Measurements from ENCODE around the gene CAPG. TPM values are rescaled to one million over a fixed set of nuclear protein-coding genes. Genes with fewer than 3 reads are reported as not detected.

CAPG gene
- total and polyA plus RNA-seq, 9 of the 15 experiments (the other 6 are each of a cell fraction or from before 2014, with no cell fraction given): 10.6 to 90.4 (median 56.0) TPM

GRCh38 chr2:85354286-85355072, 55.7 kb downstream of the CAPG start, which contains the start of the genes ELMOD3 and RETSAT (continued):
- TF ChIP-seq, protein P1, sequence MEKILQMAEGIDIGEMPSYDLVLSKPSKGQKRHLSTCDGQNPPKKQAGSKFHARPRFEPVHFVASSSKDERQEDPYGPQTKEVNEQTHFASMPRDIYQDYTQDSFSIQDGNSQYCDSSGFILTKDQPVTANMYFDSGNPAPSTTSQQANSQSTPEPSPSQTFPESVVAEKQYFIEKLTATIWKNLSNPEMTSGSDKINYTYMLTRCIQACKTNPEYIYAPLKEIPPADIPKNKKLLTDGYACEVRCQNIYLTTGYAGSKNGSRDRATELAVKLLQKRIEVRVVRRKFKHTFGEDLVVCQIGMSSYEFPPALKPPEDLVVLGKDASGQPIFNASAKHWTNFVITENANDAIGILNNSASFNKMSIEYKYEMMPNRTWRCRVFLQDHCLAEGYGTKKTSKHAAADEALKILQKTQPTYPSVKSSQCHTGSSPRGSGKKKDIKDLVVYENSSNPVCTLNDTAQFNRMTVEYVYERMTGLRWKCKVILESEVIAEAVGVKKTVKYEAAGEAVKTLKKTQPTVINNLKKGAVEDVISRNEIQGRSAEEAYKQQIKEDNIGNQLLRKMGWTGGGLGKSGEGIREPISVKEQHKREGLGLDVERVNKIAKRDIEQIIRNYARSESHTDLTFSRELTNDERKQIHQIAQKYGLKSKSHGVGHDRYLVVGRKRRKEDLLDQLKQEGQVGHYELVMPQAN (IDR thresholded peaks at IDR 0.05; ENCODE audit: borderline replicate concordance): no peak; the same call in 1 of the 2 replicates
- TF ChIP-seq POU5F1 (IDR thresholded peaks at IDR 0.05; ENCODE audit: borderline replicate concordance, low read depth, low read length, partially characterized antibody) (peak; percentile 99), SMARCA4 (IDR thresholded peaks at IDR 0.05) (0 out of 2 replicates have a peak, but pooled peaks have one; percentile 28), NR2C2 (CRISPR knock-in tag; IDR thresholded peaks at IDR 0.05) (0 out of 2 replicates have a peak, but pooled peaks have one; percentile 40), NR2C2 (tag; IDR thresholded peaks at IDR 0.05) (peak; percentile 70), BRD9 (IDR thresholded peaks at IDR 0.05; ENCODE audit: low read depth, partially characterized antibody) (no peak), E2F3 (CRISPR knock-in tag; IDR thresholded peaks at IDR 0.05) (no peak), PREB (CRISPR knock-in tag; IDR thresholded peaks at IDR 0.05) (peak; percentile 35; the same call in 1 of the 2 replicates), FOXM1 (IDR thresholded peaks at IDR 0.05; ENCODE audit: low read depth) (no peak), FOXM1 (CRISPR knock-in tag; IDR thresholded peaks at IDR 0.05; ENCODE audit: low read depth) (no peak), ZBTB9 (CRISPR knock-in tag; IDR thresholded peaks at IDR 0.05) (no peak), CGGBP1 (CRISPR knock-in tag; IDR thresholded peaks at IDR 0.05) (no peak), RUNX1 (IDR thresholded peaks at IDR 0.05; ENCODE audit: low read depth) (no peak), TCFL5 (CRISPR knock-in tag; conservative IDR thresholded peaks at IDR 0.05) (no peak), PHF20 (IDR thresholded peaks at IDR 0.05; ENCODE audit: partially characterized antibody) (peak; percentile 98), ZNF583 (CRISPR knock-in tag; IDR thresholded peaks at IDR 0.05) (peak; percentile 31; the same call in 1 of the 2 replicates), POLR2B (IDR thresholded peaks at IDR 0.05; ENCODE audit: low read depth, partially characterized antibody) (peak; percentile 87), CREB1 (IDR thresholded peaks at IDR 0.05) (no peak; the same call in 1 of the 2 replicates), CREB1 (CRISPR knock-in tag; IDR thresholded peaks at IDR 0.05) (peak; percentile 61; the same call in 1 of the 2 replicates)
- TF ChIP-seq, protein P2, sequence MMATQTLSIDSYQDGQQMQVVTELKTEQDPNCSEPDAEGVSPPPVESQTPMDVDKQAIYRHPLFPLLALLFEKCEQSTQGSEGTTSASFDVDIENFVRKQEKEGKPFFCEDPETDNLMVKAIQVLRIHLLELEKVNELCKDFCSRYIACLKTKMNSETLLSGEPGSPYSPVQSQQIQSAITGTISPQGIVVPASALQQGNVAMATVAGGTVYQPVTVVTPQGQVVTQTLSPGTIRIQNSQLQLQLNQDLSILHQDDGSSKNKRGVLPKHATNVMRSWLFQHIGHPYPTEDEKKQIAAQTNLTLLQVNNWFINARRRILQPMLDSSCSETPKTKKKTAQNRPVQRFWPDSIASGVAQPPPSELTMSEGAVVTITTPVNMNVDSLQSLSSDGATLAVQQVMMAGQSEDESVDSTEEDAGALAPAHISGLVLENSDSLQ (IDR thresholded peaks at IDR 0.05): peak; percentile 54; the same call in 1 of the 2 replicates
- TF ChIP-seq, protein P3, sequence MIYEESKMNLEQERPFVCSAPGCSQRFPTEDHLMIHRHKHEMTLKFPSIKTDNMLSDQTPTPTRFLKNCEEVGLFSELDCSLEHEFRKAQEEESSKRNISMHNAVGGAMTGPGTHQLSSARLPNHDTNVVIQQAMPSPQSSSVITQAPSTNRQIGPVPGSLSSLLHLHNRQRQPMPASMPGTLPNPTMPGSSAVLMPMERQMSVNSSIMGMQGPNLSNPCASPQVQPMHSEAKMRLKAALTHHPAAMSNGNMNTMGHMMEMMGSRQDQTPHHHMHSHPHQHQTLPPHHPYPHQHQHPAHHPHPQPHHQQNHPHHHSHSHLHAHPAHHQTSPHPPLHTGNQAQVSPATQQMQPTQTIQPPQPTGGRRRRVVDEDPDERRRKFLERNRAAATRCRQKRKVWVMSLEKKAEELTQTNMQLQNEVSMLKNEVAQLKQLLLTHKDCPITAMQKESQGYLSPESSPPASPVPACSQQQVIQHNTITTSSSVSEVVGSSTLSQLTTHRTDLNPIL (CRISPR knock-in tag; IDR thresholded peaks at IDR 0.05): no peak
